Measurements from ENCODE around the gene ADGRE2. TPM values are rescaled to one million over a fixed set of nuclear protein-coding genes. Genes with fewer than 3 reads are reported as not detected.

Gene ADGRE2
- polyA plus RNA-seq, 3 donors, result 13.1 to 91.1 (median 47.6) TPM

DNA sequence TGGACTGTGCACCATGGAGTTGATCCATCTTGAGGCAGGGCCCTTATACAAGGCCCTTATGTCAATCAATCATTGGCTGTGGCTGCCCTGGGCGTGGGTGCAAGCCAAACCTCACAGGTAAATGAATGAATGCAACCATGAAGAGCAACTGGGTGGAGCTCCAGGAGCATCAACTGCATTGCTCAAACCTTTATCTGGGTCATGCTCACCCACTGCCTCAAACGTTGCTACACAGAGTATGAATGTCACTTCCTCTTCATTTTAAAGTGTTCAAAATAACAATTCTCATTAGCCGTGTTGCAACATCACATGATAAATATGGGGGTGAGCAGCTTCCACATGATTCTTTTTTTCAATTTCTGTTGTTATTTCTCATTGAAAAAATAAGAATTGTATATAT is 94.9 kb downstream of the ADGRE2 start:
- Mint-ChIP-seq H3K9me3 (peaks cover 0 to 4% (median 0%) of the 10 kb centered on the region in 7 donors), H3K36me3 (peaks cover 3 to 7% of the 10 kb centered on the region in 2 donors), H3K4me1 (peaks cover 36% of the 10 kb centered on the region), H3K4me3 (no peak overlapping the region), H3K27ac (peak overlapping the region; percentile 94 to 98 (median 97)), H3K27me3 (ENCODE audit: low read depth in 3 of 3) (no peaks in the 10 kb centered on the region)
- intact Hi-C loops (cut with micrococcal nuclease), result loop anchor here in 1 of 2 donors (10.0 kb wide), 1 partner anchor 69 kb away; no protein-coding TSS in a partner anchor
- no peaks in the 10 kb centered on the region for H3K27me3 ChIP-seq (ENCODE audit: control insufficient read depth in 2 of 2, insufficient read depth in 2 of 2, low read length in 2 of 2)
- TF ChIP-seq, protein P1, sequence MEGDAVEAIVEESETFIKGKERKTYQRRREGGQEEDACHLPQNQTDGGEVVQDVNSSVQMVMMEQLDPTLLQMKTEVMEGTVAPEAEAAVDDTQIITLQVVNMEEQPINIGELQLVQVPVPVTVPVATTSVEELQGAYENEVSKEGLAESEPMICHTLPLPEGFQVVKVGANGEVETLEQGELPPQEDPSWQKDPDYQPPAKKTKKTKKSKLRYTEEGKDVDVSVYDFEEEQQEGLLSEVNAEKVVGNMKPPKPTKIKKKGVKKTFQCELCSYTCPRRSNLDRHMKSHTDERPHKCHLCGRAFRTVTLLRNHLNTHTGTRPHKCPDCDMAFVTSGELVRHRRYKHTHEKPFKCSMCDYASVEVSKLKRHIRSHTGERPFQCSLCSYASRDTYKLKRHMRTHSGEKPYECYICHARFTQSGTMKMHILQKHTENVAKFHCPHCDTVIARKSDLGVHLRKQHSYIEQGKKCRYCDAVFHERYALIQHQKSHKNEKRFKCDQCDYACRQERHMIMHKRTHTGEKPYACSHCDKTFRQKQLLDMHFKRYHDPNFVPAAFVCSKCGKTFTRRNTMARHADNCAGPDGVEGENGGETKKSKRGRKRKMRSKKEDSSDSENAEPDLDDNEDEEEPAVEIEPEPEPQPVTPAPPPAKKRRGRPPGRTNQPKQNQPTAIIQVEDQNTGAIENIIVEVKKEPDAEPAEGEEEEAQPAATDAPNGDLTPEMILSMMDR (IDR thresholded peaks at IDR 0.05), result no peak
- no peaks in the 10 kb centered on the region for H3K9me3 ChIP-seq (replicated peaks in 1 of 2; ENCODE audit: control insufficient read depth in 1 of 2, insufficient read depth in 1 of 2, low read length in 2 of 2)
- no peak overlapping the region for H2AFZ ChIP-seq (ENCODE audit: insufficient read depth, low read depth, low read length, poor library complexity, severe bottlenecking)
- peak; percentile 87 to 94 (median 92) for DNase-seq
- no peak overlapping the region for H3K4me3 ChIP-seq (replicated peaks in 1 of 3; ENCODE audit: low read depth in 2 of 3, low read length in 3 of 3)
- peak overlapping the region; percentile 24 for H3K4me2 ChIP-seq (replicated peaks; ENCODE audit: extremely low read depth, low read length, poor library complexity, severe bottlenecking)
- H3K4me1 ChIP-seq (ENCODE audit: control insufficient read depth in 1 of 2, insufficient read depth in 2 of 2, low read length in 2 of 2), result peaks cover 38 to 46% of the 10 kb centered on the region in 2 donors
- H3K27ac ChIP-seq (ENCODE audit: low read depth in 1 of 2, low read length in 2 of 2), result peak overlapping the region; percentile 79 to 87
- no peaks in the 10 kb centered on the region for H3K36me3 ChIP-seq (replicated peaks in 1 of 2; ENCODE audit: control insufficient read depth in 1 of 2, insufficient read depth in 2 of 2, low read length in 2 of 2)
- H3K9ac ChIP-seq (ENCODE audit: insufficient read depth, low read length, poor library complexity, severe bottlenecking), result no peak overlapping the region
- H4K20me1 ChIP-seq (ENCODE audit: insufficient read depth, low read length), result no peaks in the 10 kb centered on the region
- no peaks in the 10 kb centered on the region for H3K79me2 ChIP-seq (ENCODE audit: insufficient read depth, low read length)
- 13% methylated on average over 1 of the region's 3 CpGs for whole genome bisulfite sequencing (ENCODE audit: insufficient coverage)

Small RNA genes lying within 50 kb of the gene (small RNA-seq; reads per million reads assigned to genes)
- not detected for gene AC005255.1 (ENCODE audit: insufficient read length, low read depth)

Other genes starting within 250 kb of the ADGRE2 start
- gene TECR, start 249.0 kb downstream of the ADGRE2 start, polyA plus RNA-seq, result 10 to 100 TPM; 59.8 to 79.6 (median 76.7) TPM
- 100 to 1,000 TPM; 137 to 313 (median 204) TPM for gene NDUFB7, start 206.5 kb downstream of the ADGRE2 start, polyA plus RNA-seq
- gene CLEC17A, start 195.5 kb downstream of the ADGRE2 start, polyA plus RNA-seq, result 1 to 10 TPM in 2 of 3 donors, under 1 TPM in 1; 0.62 to 3.4 (median 2.6) TPM
- gene ADGRE3, start 103.7 kb downstream of the ADGRE2 start, polyA plus RNA-seq, result 10 to 100 TPM; 27.3 to 92.0 (median 28.3) TPM
- 10 to 100 TPM in 1 of 3 donors, 1 to 10 TPM in 2; 7.6 to 43.0 (median 9.3) TPM for gene ZNF333, start 88.5 kb downstream of the ADGRE2 start, polyA plus RNA-seq
- not detected for gene OR7A5, start 56.6 kb upstream of the ADGRE2 start, polyA plus RNA-seq
- gene OR7C1, start 56.6 kb upstream of the ADGRE2 start, polyA plus RNA-seq, result under 1 TPM in 2 of 3 donors, not detected in 1; 0.02 to 0.15 TPM
- gene OR7A10, start 70.4 kb upstream of the ADGRE2 start, polyA plus RNA-seq, result not detected
- gene OR7A17, start 107.6 kb upstream of the ADGRE2 start, polyA plus RNA-seq, result not detected
- not detected for gene OR7C2, start 162.9 kb upstream of the ADGRE2 start, polyA plus RNA-seq
- not detected for gene SLC1A6, start 201.3 kb upstream of the ADGRE2 start, polyA plus RNA-seq

Data from CD14-positive monocyte (primary cell).